Testis (tissue), 3 donors: ENCODE data around the gene C10orf105. TPM values are rescaled to one million over a fixed set of nuclear protein-coding genes. Genes with fewer than 3 reads are reported as not detected.

ENCODE experiments used
- DNase-seq: peaks from one replicate; pipeline ENCODE4 v3.0.0-alpha.2; 2019
- H3K27ac ChIP-seq, 2 donors: fragments of 200-600 bp; sonication (generic); one replicate each; pipeline ENCODE4 v1.5.1; 2019
- H3K27me3 ChIP-seq: fragments of 200-600 bp; sonication (generic); one replicate; pipeline ENCODE4 v1.5.1; 2019
- H3K36me3 ChIP-seq: fragments of 200-600 bp; sonication (generic); one replicate; pipeline ENCODE4 v1.5.1; 2017; ENCODE audit warnings: low read depth; ENCODE audit errors: missing control alignments
- H3K4me1 ChIP-seq: fragments of 200-600 bp; sonication (generic); one replicate; pipeline ENCODE4 v1.5.1; 2019
- H3K4me3 ChIP-seq, 2 donors: fragments of 200-600 bp; sonication (generic); one replicate each; pipeline ENCODE4 v1.5.1; 2017 to 2019
- H3K9me3 ChIP-seq: fragments of 200-600 bp; sonication (generic); one replicate; pipeline ENCODE4 v1.5.1; 2017
- CTCF ChIP-seq, 3 experiments: fragments of 450-650 bp in 2 of 3; fragments of 200-600 bp in 1 of 3; sonication (generic) in 1 of 3; IDR thresholded peaks; one replicate each; pipeline ENCODE4 v1.5.1; 2016 to 2019; ENCODE audit warnings: antibody characterized with exemption in 3 of 3, mild to moderate bottlenecking in 2 of 3, moderate library complexity in 1 of 3
- POLR2A ChIP-seq: fragments of 450-650 bp; IDR thresholded peaks from one replicate; pipeline ENCODE4 v1.6.1; 2017; ENCODE audit warnings: antibody characterized with exemption, mild to moderate bottlenecking, moderate library complexity
- WGBS, 2 donors: methylation state at CpG; one replicate each; pipeline ENCODE4 v1.1.5; 2018; 5-methylcytosine and 5-hydroxymethylcytosine counted together
- intact Hi-C: fragments of 100-400 bp; cut with DNase I; formaldehyde crosslinking; loops from one replicate; pipeline ENCODE4 v1.15.1; 2023; ENCODE audit warnings: low total_unique reads
- polyA plus RNA-seq: library from polyadenylated mRNA; stranded (reverse); fragments of 350-450 nt; fragmentation: Illumina TruSeq; extraction: RNeasy Lipid Tissue Mini Kit (QIAGEN cat#74804); gene quantifications from one replicate; pipeline ENCODE4 v1.2.3, GENCODE V29; 2014; ENCODE audit warnings: low read depth, low replicate concordance; ENCODE audit not compliant: insufficient read depth
- total RNA-seq, 2 donors: library from RNA; depleted of rRNA; stranded (reverse); fragments of >200 nt; gene quantifications; one replicate each; pipeline ENCODE4 v1.2.3, GENCODE V29; 2016

Gene C10orf105
- total and polyA plus RNA-seq, 3 donors from 2014 or later, result 0.47 to 1.7 (median 0.87) TPM

- Histone ChIP-seq H3K27ac (no peak overlapping the region), H3K9me3 (no peaks in the 10 kb centered on the region), H3K4me3 (no peak overlapping the region), H3K27me3 (no peaks in the 10 kb centered on the region), H3K36me3 (no peaks in the 10 kb centered on the region), H3K4me1 (no peaks in the 10 kb centered on the region)
- DNase-seq, result peak; percentile 65
- TF ChIP-seq POLR2A (no peak), CTCF (IDR thresholded peaks at IDR 0.05) (peak in 2 of 3 experiments; percentile 54 to 70)
- 63 to 66% methylated on average over 10 of the region's 10 CpGs for WGBS, 2 donors
- intact Hi-C loops, result no loop called here
Measured at GRCh38 chr10:71696628-71697326, 22.8 kb downstream of the C10orf105 start.

GRCh38 chr10:71695502-71696476 is 23.8 kb downstream of the C10orf105 start:
- Histone ChIP-seq H3K36me3 (no peaks in the 10 kb centered on the region), H3K4me1 (no peaks in the 10 kb centered on the region), H3K27me3 (no peaks in the 10 kb centered on the region), H3K9me3 (no peaks in the 10 kb centered on the region), H3K27ac (no peak overlapping the region), H3K4me3 (no peak overlapping the region)
- no peak for DNase-seq
- 88 to 92% methylated on average over 10 to 14 of the region's 14 CpGs for WGBS, 2 donors
- intact Hi-C loops, result no loop called here
- TF ChIP-seq CTCF (IDR thresholded peaks at IDR 0.05) (no peak), POLR2A (no peak)

GRCh38 chr10:71694567-71694968 is 25.0 kb downstream of the C10orf105 start:
- Histone ChIP-seq H3K4me3 (no peak overlapping the region), H3K27ac (no peak overlapping the region), H3K9me3 (no peaks in the 10 kb centered on the region), H3K27me3 (no peaks in the 10 kb centered on the region), H3K4me1 (no peaks in the 10 kb centered on the region), H3K36me3 (no peaks in the 10 kb centered on the region)
- intact Hi-C loops, result no loop called here
- WGBS, 2 donors, result 74 to 75% methylated on average over 10 of the region's 10 CpGs
- peak; percentile 41 for DNase-seq
- TF ChIP-seq POLR2A (no peak), CTCF (IDR thresholded peaks at IDR 0.05) (no peak)

GRCh38 chr10:71694039-71694501 is 25.5 kb downstream of the C10orf105 start:
- no peaks in the 10 kb centered on the region for H3K27me3 ChIP-seq
- H3K4me1 ChIP-seq, result no peaks in the 10 kb centered on the region
- no peak overlapping the region for H3K27ac ChIP-seq
- no peak for DNase-seq
- intact Hi-C loops, result no loop called here
- no peaks in the 10 kb centered on the region for H3K36me3 ChIP-seq
- no peak for TF ChIP-seq POLR2A
- TF ChIP-seq CTCF (IDR thresholded peaks at IDR 0.05), result no peak
- H3K4me3 ChIP-seq, result no peak overlapping the region
- WGBS, 2 donors, result 88 to 90% methylated on average over 18 of the region's 18 CpGs
- no peaks in the 10 kb centered on the region for H3K9me3 ChIP-seq
